Suprapubic skin (tissue), 4 donors: ENCODE measurements around the gene LRIT3. TPM values are rescaled to one million over a fixed set of nuclear protein-coding genes. Genes with fewer than 3 reads are reported as not detected.
"Not testable (repeated sequence)": the region's sequence is repeated elsewhere in the genome, so short reads cannot be mapped to it uniquely, and the experiment has no call there.

Experiments
- DNase-seq, 2 donors: peaks; one replicate each; pipeline ENCODE4 v3.0.0-alpha.2; 2019; ENCODE audit warnings: low spot score in 2 of 2
- H3K27ac ChIP-seq: fragments of 200-600 bp; sonication (generic); one replicate; pipeline ENCODE4 v1.5.1; 2019
- H3K27me3 ChIP-seq: fragments of 200-600 bp; sonication (generic); one replicate; pipeline ENCODE4 v1.5.1; 2019
- H3K36me3 ChIP-seq: fragments of 200-600 bp; sonication (generic); one replicate; pipeline ENCODE4 v1.5.1; 2019
- H3K4me1 ChIP-seq: fragments of 200-600 bp; sonication (generic); one replicate; pipeline ENCODE4 v1.5.1; 2019
- H3K4me3 ChIP-seq: fragments of 200-600 bp; sonication (generic); one replicate; pipeline ENCODE4 v1.5.1; 2019; ENCODE audit warnings: mild to moderate bottlenecking
- H3K9me3 ChIP-seq: fragments of 200-600 bp; sonication (generic); one replicate; pipeline ENCODE4 v1.5.1; 2019
- CTCF ChIP-seq, 2 donors: fragments of 200-600 bp in 1 of 2; fragments of 450-650 bp in 1 of 2; sonication (generic) in 1 of 2; IDR thresholded peaks; one replicate each; pipeline ENCODE4 v1.5.1; 2016 to 2019; ENCODE audit warnings: antibody characterized with exemption in 2 of 2, mild to moderate bottlenecking in 1 of 2, moderate library complexity in 1 of 2
- EP300 ChIP-seq: sonication (generic); formaldehyde crosslinking; IDR thresholded peaks from one replicate; pipeline ENCODE4 v1.6.1; 2017; ENCODE audit warnings: antibody characterized with exemption
- POLR2A ChIP-seq, 2 donors: fragments of 450-650 bp; IDR thresholded peaks; one replicate each; pipeline ENCODE4 v1.6.1; 2017; ENCODE audit warnings: antibody characterized with exemption in 2 of 2, mild to moderate bottlenecking in 2 of 2, moderate library complexity in 2 of 2
- POLR2AphosphoS5 ChIP-seq, 3 donors: sonication (generic); formaldehyde crosslinking; IDR thresholded peaks; one replicate each; pipeline ENCODE4 v1.6.1; 2017; ENCODE audit warnings: antibody characterized with exemption in 3 of 3
- WGBS: methylation state at CpG from one replicate; pipeline ENCODE4 v1.1.5; 2018; 5-methylcytosine and 5-hydroxymethylcytosine counted together
- total RNA-seq, 4 donors: library from RNA; depleted of rRNA; stranded (reverse); fragments of >200 nt; gene quantifications; one replicate each; pipeline ENCODE4 v1.1.0, GENCODE V29; 2016

The LRIT3 gene
- total RNA-seq, 4 donors from 2014 or later = 0.15 to 2.2 (median 0.38) TPM; not detected in 1

DNA sequence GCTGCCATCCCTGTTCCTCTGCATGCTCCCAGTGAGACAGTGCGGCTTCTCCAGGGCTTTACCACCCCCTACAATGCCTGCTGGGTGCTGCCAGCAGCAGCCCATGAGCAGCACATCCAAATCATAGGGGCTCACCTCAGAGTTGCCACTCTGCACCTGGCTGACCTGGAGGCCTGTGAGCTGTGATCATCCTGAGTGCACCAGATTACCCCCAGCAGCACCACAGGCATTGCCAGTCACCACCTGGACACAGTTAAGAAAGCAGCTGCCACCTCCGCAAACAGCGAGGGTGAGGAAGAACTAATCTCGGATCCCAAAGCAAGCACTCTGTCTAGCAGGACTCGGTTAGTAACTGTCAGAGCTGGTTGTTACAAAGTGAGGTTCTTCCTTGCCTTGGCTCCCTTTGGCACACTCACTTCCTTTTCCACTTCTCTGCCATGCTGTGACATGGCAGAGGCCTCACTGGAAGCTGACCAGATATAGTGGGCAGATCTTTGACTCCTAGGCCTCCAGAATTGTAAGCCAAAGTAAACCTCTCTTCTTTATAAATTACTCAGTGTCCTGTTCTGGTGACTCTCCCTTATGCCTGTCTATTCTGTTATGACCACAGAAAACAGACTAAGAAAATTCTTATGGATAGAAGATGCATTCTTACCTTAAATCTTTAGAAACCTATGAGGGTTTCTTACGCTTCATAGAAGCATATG, 25.2 kb downstream of the LRIT3 start:
- TF ChIP-seq EP300 = no peak
- no peak for TF ChIP-seq POLR2AphosphoS5 (IDR thresholded peaks at IDR 0.05)
- no peak for TF ChIP-seq CTCF (IDR thresholded peaks at IDR 0.05)
- TF ChIP-seq POLR2A (IDR thresholded peaks at IDR 0.05) = no peak
- Histone ChIP-seq H3K9me3 (no peaks in the 10 kb centered on the region), H3K4me1 (peaks cover 4% of the 10 kb centered on the region), H3K27ac (no peak overlapping the region), H3K4me3 (no peak overlapping the region), H3K36me3 (peaks cover 6% of the 10 kb centered on the region), H3K27me3 (no peaks in the 10 kb centered on the region)
- DNase-seq = no peak
- 96% methylated on average over 4 of the region's 6 CpGs for WGBS

GRCh38 chr4:109873791-109874514, 26.0 kb downstream of the LRIT3 start:
- Histone ChIP-seq H3K4me1 (peaks cover 4% of the 10 kb centered on the region), H3K9me3 (no peaks in the 10 kb centered on the region), H3K4me3 (no peak overlapping the region), H3K27me3 (no peaks in the 10 kb centered on the region), H3K27ac (no peak overlapping the region), H3K36me3 (peaks cover 6% of the 10 kb centered on the region)
- DNase-seq = no peak
- TF ChIP-seq POLR2A (IDR thresholded peaks at IDR 0.05) (no peak), EP300 (no peak), CTCF (IDR thresholded peaks at IDR 0.05) (no peak), POLR2AphosphoS5 (IDR thresholded peaks at IDR 0.05) (no peak)
- 49% methylated on average over 11 of the region's 11 CpGs for WGBS

- TF ChIP-seq POLR2AphosphoS5 (IDR thresholded peaks at IDR 0.05) = no peak
- Histone ChIP-seq H3K4me1 (peaks cover 4% of the 10 kb centered on the region), H3K27me3 (no peaks in the 10 kb centered on the region), H3K4me3 (no peak overlapping the region), H3K27ac (no peak overlapping the region), H3K9me3 (no peaks in the 10 kb centered on the region), H3K36me3 (peaks cover 2% of the 10 kb centered on the region)
- DNase-seq = no peak
- 80% methylated on average over 1 of the region's 1 CpG for WGBS
Observed at GRCh38 chr4:109875106-109875505, 27.2 kb downstream of the LRIT3 start.

DNA sequence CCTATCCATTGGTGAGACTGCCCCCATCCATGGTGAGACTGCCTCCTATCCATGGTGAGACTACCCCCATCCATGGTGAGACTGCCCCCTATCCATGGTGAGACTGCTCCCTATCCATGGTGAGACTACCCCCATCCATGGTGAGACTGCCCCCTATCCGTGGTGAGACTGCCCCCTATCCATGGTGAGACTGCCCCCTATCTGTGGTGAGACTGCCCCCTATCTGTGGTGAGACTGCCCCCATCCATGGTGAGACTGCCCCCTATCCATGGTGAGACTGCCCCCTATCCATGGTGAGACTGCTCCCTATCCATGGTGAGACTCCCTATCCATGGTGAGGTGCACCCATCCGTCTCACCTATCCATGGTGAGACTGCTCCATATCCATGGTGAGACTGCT, 27.6 kb downstream of the LRIT3 start:
- not testable (repeated sequence) for H3K27ac ChIP-seq, H3K36me3 ChIP-seq, H3K4me3 ChIP-seq, H3K27me3 ChIP-seq, H3K4me1 ChIP-seq, H3K9me3 ChIP-seq, DNase-seq
- 58% methylated on average over 2 of the region's 2 CpGs for WGBS

- no peak overlapping the region for H3K27ac ChIP-seq
- no peaks in the 10 kb centered on the region for H3K36me3 ChIP-seq
- H3K4me1 ChIP-seq = peaks cover 4% of the 10 kb centered on the region
- no peaks in the 10 kb centered on the region for H3K9me3 ChIP-seq
- no peak for DNase-seq
- H3K27me3 ChIP-seq = no peaks in the 10 kb centered on the region
- H3K4me3 ChIP-seq = no peak overlapping the region
- TF ChIP-seq EP300 (no peak), POLR2AphosphoS5 (IDR thresholded peaks at IDR 0.05) (no peak), POLR2A (IDR thresholded peaks at IDR 0.05) (no peak), CTCF (IDR thresholded peaks at IDR 0.05) (no peak)
- WGBS = 78% methylated on average over 2 of the region's 2 CpGs
Observed at GRCh38 chr4:109876634-109877265, 28.8 kb downstream of the LRIT3 start.

- WGBS = 38% methylated on average over 3 of the region's 3 CpGs
- no peak overlapping the region for H3K4me3 ChIP-seq
- no peak for TF ChIP-seq CTCF (IDR thresholded peaks at IDR 0.05)
- TF ChIP-seq EP300 = no peak
- no peaks in the 10 kb centered on the region for H3K36me3 ChIP-seq
- no peaks in the 10 kb centered on the region for H3K9me3 ChIP-seq
- no peak for DNase-seq
- peaks cover 4% of the 10 kb centered on the region for H3K4me1 ChIP-seq
- H3K27me3 ChIP-seq = no peaks in the 10 kb centered on the region
- H3K27ac ChIP-seq = no peak overlapping the region
Observed at GRCh38 chr4:109877400-109877799, 29.5 kb downstream of the LRIT3 start.
